MCF 10A (cell line): ENCODE measurements around the gene RERE. TPM values are rescaled to one million over a fixed set of nuclear protein-coding genes. Genes with fewer than 3 reads are reported as not detected.
A peak's percentile ranks its signal among the peaks of the same experiment; 100 is the strongest.

Experiments used
- BruUV-seq: library from RNA; stranded (reverse); fragments of 400-500 nt; replicated peaks from 2 replicates; lab custom pipeline; 2021; lab: Mats Ljungman, UMichigan
- CTCF ChIA-PET: fragments of 300-600 bp; sonication (Branson Sonifier 250); formaldehyde crosslinking; extraction: SDS; loops from one replicate; lab custom pipeline; 2021; ENCODE audit warnings: antibody characterized with exemption, inconsistent platforms; lab: Yijun Ruan, JAX
- POLR2A ChIA-PET: fragments of 300-600, 350-650 bp; sonication (Branson Sonifier 250); formaldehyde crosslinking; extraction: SDS; loops from one replicate; lab custom pipeline; 2020; ENCODE audit warnings: antibody characterized with exemption, inconsistent platforms; lab: Yijun Ruan, JAX
- DNase-seq: peaks from one replicate; pipeline ENCODE4 v3.0.0-alpha.2; 2018; ENCODE audit not compliant: unreplicated experiment
- H3K27ac Mint-ChIP-seq: one replicate; pipeline ENCODE4 v1.8.0; 2022; ENCODE audit warnings: mild to moderate bottlenecking, low read depth, mixed read lengths; ENCODE audit not compliant: unreplicated experiment
- H3K27me3 Mint-ChIP-seq: one replicate; pipeline ENCODE4 v1.8.0; 2022; ENCODE audit warnings: mixed read lengths; ENCODE audit not compliant: insufficient read depth, unreplicated experiment
- H3K36me3 Mint-ChIP-seq: one replicate; pipeline ENCODE4 v1.8.0; 2022; ENCODE audit warnings: mild to moderate bottlenecking, moderate library complexity, mixed read lengths; ENCODE audit not compliant: insufficient read depth, unreplicated experiment
- H3K4me1 Mint-ChIP-seq: one replicate; pipeline ENCODE4 v1.8.0; 2022; ENCODE audit warnings: mixed read lengths; ENCODE audit not compliant: insufficient read depth, unreplicated experiment
- H3K4me3 Mint-ChIP-seq: one replicate; pipeline ENCODE4 v1.8.0; 2022; ENCODE audit warnings: mild to moderate bottlenecking, moderate library complexity, mixed read lengths; ENCODE audit not compliant: unreplicated experiment
- H3K9me3 Mint-ChIP-seq: one replicate; pipeline ENCODE4 v1.8.0; 2022; ENCODE audit warnings: mixed read lengths; ENCODE audit not compliant: unreplicated experiment
- intact Hi-C: fragments of 100-400 bp; cut with micrococcal nuclease; formaldehyde crosslinking; loops from 2 replicates; pipeline ENCODE4 v1.14.1; 2022
- total RNA-seq: library from RNA; stranded (reverse); gene quantifications from 2 replicates; pipeline ENCODE4 v1.2.3, GENCODE V29; 2022
- TF ChIP-seq, protein P1 (sequence below): fragments of 200-600 bp; IDR thresholded peaks from one replicate; pipeline ENCODE4 v1.8.0; 2022; ENCODE audit warnings: antibody characterized with exemption, mild to moderate bottlenecking; ENCODE audit not compliant: unreplicated experiment

RERE gene
- total RNA-seq, 1 experiment from 2014 or later, result 48.4 TPM

DNA sequence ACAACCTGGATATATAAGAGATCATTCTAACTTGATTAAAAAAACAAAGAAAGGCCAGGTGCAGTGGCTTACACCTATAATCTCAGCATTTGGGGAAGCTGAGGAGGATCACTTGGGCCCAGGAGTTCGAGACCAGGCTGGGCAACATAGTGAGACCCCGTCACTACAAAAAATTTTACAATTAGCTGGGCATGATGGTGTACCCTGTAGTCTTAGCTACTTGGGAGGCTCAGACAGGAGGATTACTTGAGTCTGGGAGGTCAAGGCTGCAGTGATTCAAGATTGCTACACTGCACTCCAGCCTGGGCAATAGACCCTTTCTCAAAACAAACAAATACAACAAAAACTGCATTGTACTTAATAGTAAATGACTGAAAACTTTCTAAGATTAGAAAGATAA is 330.2 kb downstream of the RERE start:
- BruUV-seq, result no TSS peak
- no peak for DNase-seq
- POLR2A ChIA-PET, result interaction anchor here (1.6 kb wide), 1 partner anchor 10 kb away, joined by 4 read pairs; no protein-coding TSS in a partner anchor
- Mint-ChIP-seq H3K27me3 (no peaks in the 10 kb centered on the region), H3K36me3 (peaks cover 20% of the 10 kb centered on the region), H3K4me3 (no peak overlapping the region), H3K27ac (no peak overlapping the region), H3K4me1 (no peaks in the 10 kb centered on the region), H3K9me3 (no peaks in the 10 kb centered on the region)
- TF ChIP-seq, protein P1, sequence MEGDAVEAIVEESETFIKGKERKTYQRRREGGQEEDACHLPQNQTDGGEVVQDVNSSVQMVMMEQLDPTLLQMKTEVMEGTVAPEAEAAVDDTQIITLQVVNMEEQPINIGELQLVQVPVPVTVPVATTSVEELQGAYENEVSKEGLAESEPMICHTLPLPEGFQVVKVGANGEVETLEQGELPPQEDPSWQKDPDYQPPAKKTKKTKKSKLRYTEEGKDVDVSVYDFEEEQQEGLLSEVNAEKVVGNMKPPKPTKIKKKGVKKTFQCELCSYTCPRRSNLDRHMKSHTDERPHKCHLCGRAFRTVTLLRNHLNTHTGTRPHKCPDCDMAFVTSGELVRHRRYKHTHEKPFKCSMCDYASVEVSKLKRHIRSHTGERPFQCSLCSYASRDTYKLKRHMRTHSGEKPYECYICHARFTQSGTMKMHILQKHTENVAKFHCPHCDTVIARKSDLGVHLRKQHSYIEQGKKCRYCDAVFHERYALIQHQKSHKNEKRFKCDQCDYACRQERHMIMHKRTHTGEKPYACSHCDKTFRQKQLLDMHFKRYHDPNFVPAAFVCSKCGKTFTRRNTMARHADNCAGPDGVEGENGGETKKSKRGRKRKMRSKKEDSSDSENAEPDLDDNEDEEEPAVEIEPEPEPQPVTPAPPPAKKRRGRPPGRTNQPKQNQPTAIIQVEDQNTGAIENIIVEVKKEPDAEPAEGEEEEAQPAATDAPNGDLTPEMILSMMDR, result no peak
- intact Hi-C loops, result no loop called here
- CTCF ChIA-PET, result interaction anchor here (0.6 kb wide), 2 partner anchors 60 to 138 kb away, joined by 3 read pairs; no protein-coding TSS in a partner anchor

DNA sequence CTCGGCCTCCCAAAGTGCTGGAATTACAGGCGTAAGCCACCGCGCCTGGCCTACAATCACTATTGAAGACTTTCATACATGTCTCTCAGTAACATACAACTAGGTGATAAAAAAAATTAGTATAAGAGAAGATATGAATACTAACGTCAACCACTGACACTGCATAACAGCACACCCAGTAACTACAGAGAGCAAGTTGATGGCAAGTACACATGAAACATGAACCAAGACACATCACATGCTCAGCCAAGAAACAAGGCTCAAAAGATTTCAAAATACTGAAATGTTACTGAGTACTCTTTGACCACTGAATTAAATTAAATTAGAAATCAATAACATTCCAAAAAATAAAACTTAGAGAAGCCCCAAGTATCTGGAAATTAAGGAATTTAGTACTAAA is 331.4 kb downstream of the RERE start:
- H3K4me1 Mint-ChIP-seq, result peaks cover 5% of the 10 kb centered on the region
- peaks cover 15% of the 10 kb centered on the region for H3K36me3 Mint-ChIP-seq
- ChIA-PET CTCF (interaction anchor here (0.6 kb wide), 1 partner anchor 33 kb away, joined by 3 read pairs; no protein-coding TSS in a partner anchor), POLR2A (interaction anchor here (1.6 kb wide), 1 partner anchor 11 kb away, joined by 4 read pairs; no protein-coding TSS in a partner anchor)
- no TSS peak for BruUV-seq
- no peaks in the 10 kb centered on the region for H3K27me3 Mint-ChIP-seq
- H3K9me3 Mint-ChIP-seq, result no peaks in the 10 kb centered on the region
- H3K27ac Mint-ChIP-seq, result no peak overlapping the region
- no peak for DNase-seq
- intact Hi-C loops, result no loop called here
- TF ChIP-seq, protein P1, result no peak
- no peak overlapping the region for H3K4me3 Mint-ChIP-seq

DNA sequence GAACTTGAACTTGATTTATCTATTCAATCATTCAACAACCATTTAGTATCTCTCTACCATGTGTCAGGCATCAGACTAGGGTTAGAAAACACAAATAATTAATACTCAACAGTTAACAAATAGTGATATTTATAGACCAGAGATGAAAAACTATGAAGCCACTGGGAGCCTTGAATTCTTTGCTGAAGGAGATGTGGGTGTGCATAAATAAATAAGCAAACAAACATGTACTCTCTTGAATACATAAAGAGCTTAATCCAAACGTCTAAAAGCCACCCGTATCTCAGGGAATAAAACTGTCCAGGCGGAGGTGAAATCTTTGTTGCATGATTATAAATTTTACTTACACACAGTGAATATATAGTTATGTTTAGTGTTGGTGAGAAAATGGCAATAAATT is 333.9 kb downstream of the RERE start:
- no peak for DNase-seq
- H3K4me3 Mint-ChIP-seq, result no peak overlapping the region
- CTCF ChIA-PET, result no interaction called here
- BruUV-seq, result no TSS peak
- POLR2A ChIA-PET, result interaction anchor here (0.6 to 2.6 kb wide), 4 partner anchors 8 to 1736 kb away, joined by 3 to 10 read pairs (median 6); no protein-coding TSS in a partner anchor
- no peaks in the 10 kb centered on the region for H3K9me3 Mint-ChIP-seq
- H3K4me1 Mint-ChIP-seq, result peaks cover 5% of the 10 kb centered on the region
- TF ChIP-seq, protein P1, result no peak
- H3K27ac Mint-ChIP-seq, result peak overlapping the region; percentile 84
- intact Hi-C loops, result no loop called here
- H3K27me3 Mint-ChIP-seq, result no peaks in the 10 kb centered on the region
- peaks cover 21% of the 10 kb centered on the region for H3K36me3 Mint-ChIP-seq

DNA sequence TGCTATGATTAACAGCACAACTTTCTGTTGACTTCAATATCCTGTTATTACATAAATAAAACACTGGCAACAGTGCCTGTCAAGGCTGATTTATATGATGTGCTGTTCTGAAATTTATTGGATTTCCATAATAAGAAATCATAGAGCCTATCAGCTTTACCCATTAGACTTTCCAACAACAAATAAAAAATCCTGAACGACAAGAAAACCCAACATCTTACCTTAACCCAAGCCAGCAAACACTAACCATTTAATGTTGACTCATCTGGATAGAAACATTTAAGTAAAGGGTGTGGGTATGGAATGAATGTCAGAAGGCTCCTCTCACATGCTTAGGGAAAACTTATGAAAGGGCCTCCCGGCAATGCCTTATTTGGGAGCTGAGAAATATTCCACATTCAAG is 334.5 kb downstream of the RERE start:
- Mint-ChIP-seq H3K4me1 (peaks cover 5% of the 10 kb centered on the region), H3K27ac (peak overlapping the region; percentile 84), H3K4me3 (no peak overlapping the region), H3K9me3 (no peaks in the 10 kb centered on the region), H3K27me3 (no peaks in the 10 kb centered on the region), H3K36me3 (peaks cover 21% of the 10 kb centered on the region)
- TF ChIP-seq, protein P1, result no peak
- ChIA-PET CTCF (no interaction called here), POLR2A (interaction anchor here (0.9 to 2.6 kb wide), 4 partner anchors 9 to 42 kb away, joined by 3 to 10 read pairs (median 6); no protein-coding TSS in a partner anchor)
- intact Hi-C loops, result no loop called here
- no TSS peak for BruUV-seq
- DNase-seq, result peak; percentile 48
